Measurements from ENCODE around the gene MYH13.

MYH13 gene

DNA sequence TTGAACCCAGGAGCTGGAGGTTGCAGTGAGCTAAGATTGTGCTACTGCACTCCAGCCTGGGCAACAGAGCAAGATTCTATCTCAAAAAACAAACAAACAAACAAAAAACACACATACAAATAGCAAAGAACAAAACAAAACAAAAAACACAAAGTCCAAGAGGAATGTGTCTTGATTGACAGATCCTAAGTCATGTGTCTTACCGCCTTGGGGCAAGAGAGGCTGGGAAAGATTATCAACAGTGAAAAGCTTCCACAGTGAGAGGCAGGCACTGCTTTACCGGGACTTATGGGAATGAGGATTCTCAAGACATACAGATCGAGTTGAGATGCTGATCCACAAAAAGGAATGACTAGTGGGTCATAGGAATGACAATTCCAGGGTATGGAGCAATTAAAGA, 111.7 kb downstream of the MYH13 start:
- ChIA-PET POLR2A (no interaction called here), CTCF (no interaction called here)
- DNase-seq (ENCODE audit: extremely low spot score), result no peak
- TF ChIP-seq SP1 (IDR thresholded peaks at IDR 0.05), result no peak
- peak; percentile 67 for TF ChIP-seq PKNOX1 (IDR thresholded peaks at IDR 0.05)

GRCh38 chr17:10251212-10251948, 121.4 kb downstream of the MYH13 start:
- ChIA-PET POLR2A (no interaction called here), CTCF (interaction anchor here (0.6 kb wide), 1 partner anchor 76 kb away, joined by 3 read pairs; no protein-coding TSS in a partner anchor)
- DNase-seq (ENCODE audit: extremely low spot score), result no peak
- no peak for TF ChIP-seq L3MBTL2 (conservative IDR thresholded peaks at IDR 0.05)
- no peak for TF ChIP-seq LEF1 (IDR thresholded peaks at IDR 0.05; ENCODE audit: borderline replicate concordance)
- no peak for TF ChIP-seq HDGF (IDR thresholded peaks at IDR 0.05; ENCODE audit: borderline replicate concordance)
- TF ChIP-seq BHLHE40 (IDR thresholded peaks at IDR 0.05; ENCODE audit: borderline replicate concordance), result no peak
- TF ChIP-seq TARDBP (IDR thresholded peaks at IDR 0.05), result no peak
- no peak for TF ChIP-seq PKNOX1 (IDR thresholded peaks at IDR 0.05)
- TF ChIP-seq ARNT (IDR thresholded peaks at IDR 0.05), result no peak
- TF ChIP-seq ELF4 (IDR thresholded peaks at IDR 0.05), result no peak
- no peak for TF ChIP-seq CTBP1 (IDR thresholded peaks at IDR 0.05; ENCODE audit: borderline replicate concordance)
- no peak for TF ChIP-seq SP1 (IDR thresholded peaks at IDR 0.05)

Data from HEK293T (cell line).